ENCODE results near the gene ABLIM3.
"Not testable (repeated sequence)": the region's sequence is repeated elsewhere in the genome, so short reads cannot be mapped to it uniquely, and the experiment has no call there.

Gene ABLIM3

DNA sequence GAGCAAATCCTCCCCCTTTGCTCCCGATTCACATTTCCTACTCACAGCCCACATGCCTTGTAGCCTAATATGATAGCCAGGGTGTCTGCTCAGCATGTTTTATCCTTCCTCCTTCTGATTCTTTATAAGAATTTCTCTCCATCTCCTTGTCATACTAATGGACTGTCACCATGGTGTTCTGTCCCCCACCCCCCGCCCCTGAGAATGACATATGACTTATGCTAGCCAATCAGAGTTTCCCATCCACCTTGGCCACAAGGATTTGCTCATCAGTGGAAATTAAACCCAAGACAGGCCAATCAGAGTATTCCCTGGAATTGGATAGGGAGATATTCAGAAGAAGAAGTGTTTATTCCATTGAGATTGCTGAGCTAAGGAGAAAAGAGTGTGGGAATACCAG lies 16.0 kb downstream of the ABLIM3 start:
- no peak for DNase-seq (ENCODE audit: low read depth in 2 of 2)

DNA sequence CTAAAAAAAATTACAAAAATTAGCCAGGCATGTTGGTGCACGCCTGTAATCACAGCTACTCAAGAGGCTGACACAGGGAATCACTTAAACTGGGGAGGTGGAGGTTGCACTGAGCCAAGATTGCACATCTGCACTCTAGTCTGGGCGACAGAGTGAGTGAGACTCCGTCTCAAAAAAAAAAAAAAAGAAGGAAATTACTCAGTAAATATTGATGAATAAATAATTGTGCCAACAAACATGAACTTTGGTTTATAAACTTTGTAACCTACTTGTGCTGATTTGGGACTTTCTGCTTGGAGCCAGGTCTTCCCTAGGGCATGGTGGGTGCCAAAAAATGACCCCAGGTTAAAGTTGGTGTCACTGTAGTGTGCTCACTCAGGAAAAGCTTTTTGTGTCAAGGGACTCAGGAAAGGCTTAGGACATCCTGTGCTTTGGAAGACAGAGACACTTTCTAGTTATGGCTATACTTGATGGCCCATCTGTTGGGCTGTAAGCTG lies 19.0 kb downstream of the ABLIM3 start:
- DNase-seq (ENCODE audit: low read depth in 2 of 2) = no peak

DNA sequence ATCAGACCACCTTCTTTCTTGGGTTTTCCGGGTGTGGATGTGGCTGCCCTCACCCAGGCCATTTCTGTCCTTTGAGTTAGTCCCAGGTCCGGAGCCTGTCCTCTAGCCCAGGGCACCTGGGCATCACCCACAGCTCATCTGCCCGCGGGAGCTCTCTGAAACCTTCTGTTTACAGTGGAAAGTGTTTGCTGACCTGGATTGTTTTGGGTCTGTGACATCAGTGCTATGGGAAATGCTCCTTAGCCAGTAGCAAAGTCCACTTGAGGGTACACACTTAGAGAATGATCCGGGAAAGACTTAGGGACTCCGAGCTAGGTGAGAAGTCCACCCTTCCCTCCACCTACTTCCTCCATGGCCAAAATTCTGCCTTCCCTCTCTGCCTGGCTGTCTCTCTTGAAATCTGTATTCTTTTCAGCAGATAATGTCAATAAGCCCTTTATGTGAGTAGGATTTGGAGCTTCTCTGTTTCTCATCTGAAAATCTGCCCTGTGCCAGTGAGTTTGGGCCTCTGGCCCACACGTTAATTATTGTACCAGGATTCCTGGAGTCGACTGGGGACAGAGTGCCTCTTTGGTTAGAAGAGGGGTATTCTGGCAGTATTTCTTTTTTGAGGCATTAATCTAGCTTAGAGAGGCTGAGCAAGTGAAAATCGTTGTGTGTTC lies 19.9 kb downstream of the ABLIM3 start:
- DNase-seq (ENCODE audit: low read depth in 2 of 2) = no peak

DNA sequence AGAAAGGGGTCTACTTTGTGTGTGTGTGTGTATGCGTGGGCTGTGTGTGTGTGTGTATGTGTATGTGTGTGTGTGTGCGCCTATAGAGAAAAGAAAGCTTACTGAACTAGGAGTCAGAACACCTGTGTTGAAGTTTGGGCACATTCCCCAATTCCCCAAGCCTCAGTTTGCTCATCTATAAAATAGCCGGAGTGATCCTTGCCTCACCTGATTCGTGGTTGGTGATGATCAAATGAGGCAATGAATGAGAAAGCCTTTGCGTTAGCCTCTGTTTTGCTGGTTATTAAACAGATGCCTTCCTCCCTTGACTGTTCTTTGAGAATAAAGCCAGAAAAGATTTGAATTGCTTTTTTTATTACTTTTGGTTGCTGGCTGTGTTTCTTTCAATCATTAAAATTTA lies 20.6 kb downstream of the ABLIM3 start:
- no peak for DNase-seq (ENCODE audit: low read depth in 2 of 2)

DNA sequence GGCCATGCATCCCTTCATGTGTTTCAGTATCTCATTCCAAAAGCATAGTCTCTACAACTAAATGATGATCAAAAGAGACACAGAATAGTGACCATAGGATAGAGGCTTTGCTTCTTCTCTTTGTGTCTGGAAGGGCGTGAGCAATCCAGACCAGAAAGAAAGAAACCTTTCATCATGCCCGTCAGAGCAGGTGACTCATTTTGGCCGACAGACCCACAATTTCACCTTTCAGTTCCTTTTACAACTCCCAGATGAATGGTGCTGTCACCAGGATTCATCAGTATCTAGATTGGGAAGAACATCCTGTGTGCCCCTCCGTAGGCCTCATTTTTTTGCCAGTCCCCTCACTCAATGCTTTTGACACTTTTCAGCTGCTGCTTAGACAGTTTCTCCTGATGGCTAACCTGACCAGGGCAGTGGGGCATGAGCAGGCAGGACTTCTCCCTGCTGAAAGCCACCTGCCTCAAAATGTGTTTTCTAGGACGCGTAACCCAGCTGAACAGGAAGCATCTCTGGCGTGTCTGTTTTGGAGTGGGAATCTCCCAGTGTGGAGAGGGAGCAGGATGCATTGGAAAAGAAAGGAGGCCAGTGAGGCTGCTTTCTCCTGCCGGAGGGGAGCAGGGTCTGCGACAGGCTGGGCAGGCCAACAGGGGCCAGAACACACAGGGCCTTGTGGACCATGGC lies 21.2 kb downstream of the ABLIM3 start:
- no peak for DNase-seq (ENCODE audit: low read depth in 2 of 2)

DNA sequence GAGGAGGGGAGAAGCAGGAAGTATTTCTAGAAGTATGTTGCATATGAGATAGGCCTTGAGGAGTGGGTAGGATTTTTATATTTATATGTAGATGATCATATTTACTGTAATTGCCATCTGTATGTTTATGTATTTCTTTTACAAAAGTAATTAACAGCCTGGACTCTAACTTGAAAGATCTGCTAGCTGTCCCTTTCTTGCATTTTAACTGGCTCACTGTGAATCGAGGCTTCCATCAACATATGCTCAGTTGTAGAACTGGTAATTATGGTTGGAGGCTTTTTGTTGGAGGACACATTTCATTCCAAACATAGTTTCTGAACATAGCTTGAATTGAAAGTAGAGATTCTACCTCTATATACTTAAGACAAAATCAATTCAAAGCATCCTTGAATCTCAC lies 23.4 kb downstream of the ABLIM3 start:
- DNase-seq (ENCODE audit: low read depth in 2 of 2) = no peak

DNA sequence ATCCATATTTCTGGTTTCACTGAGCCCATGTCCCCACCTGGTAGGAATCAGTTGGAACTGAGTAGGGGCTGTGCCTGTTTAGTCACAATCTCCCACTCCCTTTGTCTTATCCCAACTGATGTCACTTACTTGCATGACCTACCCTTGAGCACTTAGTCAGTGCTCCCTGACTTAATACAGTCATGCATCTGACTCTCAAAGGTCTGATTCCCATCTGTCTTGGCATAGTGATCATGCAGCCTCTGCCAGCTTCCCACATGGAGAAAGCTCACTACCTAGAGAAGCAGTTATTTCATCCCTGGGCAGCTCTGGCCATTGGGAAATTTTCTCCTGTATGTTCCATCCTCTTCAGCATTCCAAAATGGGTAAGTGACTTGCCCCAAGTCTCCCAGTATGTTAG lies 24.8 kb downstream of the ABLIM3 start:
- no peak for DNase-seq (ENCODE audit: low read depth in 2 of 2)

DNA sequence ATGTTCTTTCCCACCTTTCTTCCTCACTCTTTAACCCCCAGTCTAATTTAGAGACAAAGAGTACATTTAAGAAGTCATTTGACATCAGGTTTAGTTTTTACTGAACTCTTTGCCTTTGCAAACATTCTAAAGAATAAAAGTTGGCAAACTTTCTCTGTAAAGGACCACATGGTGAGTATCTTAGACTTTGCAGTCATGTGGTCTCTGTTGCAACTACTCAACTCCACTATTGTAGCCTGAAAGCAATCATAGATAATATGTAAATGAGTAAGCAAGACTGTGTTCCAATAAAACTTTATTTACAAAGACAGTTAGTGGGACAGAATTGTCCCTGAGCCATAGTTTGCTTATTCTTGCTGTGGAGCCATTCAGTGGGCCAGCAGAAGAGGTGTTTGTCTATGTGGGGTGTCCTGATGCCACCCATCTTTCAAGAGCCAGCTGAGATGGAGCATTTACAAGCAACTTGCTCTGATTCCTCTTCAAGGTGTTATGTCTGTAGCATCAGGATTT lies 25.4 kb downstream of the ABLIM3 start:
- no peak for DNase-seq (ENCODE audit: low read depth in 2 of 2)

DNA sequence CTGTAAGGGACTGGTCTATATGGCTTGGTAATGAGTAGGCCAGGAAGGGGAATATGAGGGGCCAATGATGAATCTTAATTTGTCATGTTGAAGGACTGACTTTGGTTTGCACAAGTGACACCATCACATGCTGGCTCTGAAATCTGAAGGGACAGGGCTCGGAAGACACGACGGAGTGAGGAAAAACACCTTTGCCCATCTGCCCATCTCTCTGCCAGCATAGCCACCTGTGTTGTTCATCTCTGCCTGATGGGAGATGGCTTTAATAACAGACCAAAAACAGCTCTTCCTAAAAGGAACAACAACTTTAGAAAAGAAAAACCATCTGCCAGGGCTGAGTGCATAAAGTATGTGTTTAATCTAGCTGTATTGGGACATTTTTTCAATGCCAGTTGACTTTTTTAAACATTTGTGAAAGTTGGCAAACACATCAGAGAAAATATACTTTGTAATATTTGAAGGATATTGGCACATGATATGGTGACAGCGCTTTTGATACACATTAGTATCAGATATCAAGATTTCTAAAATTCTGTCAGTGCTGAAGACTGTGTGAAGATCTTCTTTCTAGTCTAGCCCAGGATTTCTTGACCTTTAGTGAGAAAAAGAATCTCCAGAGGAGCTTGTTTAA lies 27.1 kb downstream of the ABLIM3 start:
- DNase-seq (ENCODE audit: low read depth in 2 of 2) = no peak

DNA sequence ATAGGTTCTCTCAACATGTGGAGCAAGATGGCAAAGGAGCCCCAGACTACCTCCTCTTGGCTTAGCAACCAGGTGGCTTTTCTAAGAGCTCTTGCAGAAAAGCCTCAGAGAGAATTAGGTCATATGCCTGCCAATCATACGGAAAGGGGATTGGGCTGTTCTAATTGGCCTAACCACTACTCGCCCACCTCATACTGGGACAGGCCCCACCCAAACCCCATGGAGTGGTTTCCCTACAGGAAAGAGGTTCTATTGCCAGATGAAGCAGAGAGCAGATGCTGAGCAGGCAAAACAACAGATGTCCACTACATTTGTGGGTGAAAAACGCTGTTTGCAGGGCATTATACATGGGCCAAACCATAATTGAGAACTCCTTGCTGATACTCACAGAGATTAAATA lies 29.0 kb downstream of the ABLIM3 start:
- DNase-seq (ENCODE audit: low read depth in 2 of 2) = no peak

DNA sequence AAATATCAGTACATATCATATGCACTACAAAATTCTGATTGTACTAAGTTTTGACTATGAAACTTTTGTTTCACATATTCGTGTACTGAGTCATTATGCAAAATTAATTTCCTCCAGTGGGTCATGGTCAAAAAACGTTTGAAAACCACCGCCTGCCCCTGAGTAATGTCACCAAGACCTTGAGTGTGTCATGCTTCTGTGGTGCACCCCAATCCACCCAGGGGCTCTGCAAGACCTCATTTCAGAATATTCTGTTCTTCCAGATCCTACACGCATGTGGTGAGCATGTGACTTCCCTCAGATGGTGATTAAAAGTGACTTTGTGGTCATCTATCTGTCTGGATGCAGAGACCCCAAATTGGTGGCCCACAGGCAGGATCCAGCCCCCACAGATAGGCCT lies 31.0 kb downstream of the ABLIM3 start:
- DNase-seq (ENCODE audit: low read depth in 2 of 2) = no peak

DNA sequence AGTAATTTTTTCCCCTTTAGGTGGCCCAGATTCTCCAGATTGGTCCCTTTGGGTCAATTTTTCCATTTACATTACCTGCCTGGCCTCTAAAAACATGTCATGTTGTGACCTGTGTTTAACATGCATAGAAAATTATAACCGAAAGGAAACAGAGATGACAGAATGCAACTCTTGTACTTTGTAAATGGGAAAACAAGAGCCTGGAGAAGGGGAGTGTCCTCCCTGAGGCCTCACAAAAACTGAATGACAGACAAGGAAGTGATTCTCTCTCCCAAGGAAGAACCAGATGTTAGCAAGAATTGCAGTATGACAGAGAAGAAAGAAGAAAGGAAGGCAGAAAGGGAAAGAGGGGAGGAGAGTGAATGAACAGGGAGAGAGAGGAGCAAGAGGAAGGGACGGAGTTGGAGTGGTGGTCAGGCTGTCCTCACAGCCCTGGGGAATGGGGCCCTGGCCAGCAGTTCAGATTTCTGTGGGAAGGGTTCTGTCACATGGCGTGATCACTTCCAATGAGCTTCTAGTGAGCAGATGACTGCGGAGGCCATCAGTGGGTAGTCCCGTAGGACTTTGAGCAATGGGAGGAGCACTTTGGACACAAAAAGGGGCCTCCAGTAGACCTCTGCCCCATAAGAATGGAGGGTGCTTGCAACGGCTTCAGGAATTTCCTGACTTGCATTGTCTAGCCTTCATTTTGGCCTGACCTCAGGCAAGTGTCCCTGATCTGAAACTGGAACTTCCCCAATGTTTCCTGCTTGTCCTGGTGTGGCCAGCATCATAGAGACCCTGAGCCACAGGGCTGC lies 31.6 kb downstream of the ABLIM3 start:
- no peak for DNase-seq (ENCODE audit: low read depth in 2 of 2)

DNA sequence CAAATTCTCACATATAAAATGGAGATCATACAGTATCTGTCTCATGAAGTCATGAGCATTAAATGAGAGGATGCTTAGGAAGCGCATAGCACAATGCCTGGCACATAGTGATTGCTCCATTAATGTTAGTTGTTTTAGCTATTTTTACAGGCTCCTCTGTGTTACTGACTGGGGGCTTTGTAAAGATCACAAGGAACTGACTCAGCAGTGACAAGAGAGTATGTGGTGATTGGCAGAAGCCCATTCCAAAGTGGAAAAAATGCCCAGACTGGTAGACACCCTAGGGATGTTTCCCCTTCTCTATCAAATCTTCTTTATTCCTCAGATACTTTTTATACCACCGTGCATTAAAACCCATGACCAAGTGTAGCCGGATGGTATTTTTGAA lies 33.5 kb downstream of the ABLIM3 start:
- no peak for DNase-seq (ENCODE audit: low read depth in 2 of 2)

DNA sequence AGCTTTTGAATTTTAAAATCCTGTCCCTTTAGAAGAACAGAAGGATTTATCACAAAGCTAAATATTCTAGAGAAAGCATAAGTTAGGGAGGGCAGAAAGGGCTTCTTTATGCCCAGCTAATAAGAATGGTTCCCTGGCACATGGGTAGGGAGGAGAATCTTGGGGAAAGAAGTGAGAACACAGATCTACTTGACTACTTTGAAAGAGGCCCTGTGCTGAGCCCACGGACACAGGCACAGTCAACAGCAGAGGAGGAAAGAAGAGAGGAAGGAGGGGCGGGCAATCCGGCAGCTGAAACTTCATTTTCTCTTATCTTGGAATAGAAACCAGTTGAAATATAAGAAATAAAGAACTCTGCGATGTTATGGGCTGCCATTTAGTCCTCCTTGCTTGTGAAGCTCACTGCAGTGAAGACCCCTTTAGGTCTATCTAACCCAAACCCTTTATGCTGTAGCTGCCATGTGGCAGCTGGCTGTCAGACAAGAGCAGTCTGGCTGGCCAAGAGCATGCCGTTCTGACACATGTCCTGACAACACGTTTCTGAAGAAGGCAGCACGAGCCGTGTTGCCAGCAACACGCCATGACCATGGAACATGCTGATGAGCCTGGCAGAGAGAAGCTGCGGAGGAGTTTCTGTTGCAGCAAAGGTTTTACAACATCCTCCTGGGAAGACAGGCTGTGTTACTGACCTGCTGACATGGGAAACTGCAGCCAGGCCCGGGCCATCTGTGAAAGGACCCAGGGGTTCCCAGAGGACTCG lies 34.2 kb downstream of the ABLIM3 start:
- DNase-seq (ENCODE audit: low read depth in 2 of 2) = no peak

DNA sequence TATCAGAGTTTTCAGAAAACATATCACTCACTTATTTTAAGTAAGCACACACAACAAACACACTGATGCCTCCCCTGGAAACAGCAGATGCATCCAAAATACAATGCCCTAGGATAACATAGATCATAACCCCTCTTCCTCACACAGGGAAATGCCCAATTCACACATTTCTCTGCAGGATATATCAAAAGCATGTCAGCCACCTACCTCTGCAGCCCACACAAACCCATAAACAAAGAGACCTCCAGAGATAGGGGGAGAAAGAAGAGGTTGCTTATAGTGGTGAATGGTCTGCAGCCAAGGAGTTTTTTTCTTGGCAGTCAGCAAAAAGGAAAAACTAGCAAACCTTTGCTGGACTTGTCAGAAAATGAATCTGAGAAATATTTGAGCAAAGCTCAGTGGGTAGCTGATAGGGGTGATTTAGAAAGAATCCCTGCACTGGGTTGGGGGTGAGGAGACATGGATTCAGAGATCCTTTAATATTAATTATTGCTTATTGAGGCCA lies 36.1 kb downstream of the ABLIM3 start:
- DNase-seq (ENCODE audit: low read depth in 2 of 2) = no peak

DNA sequence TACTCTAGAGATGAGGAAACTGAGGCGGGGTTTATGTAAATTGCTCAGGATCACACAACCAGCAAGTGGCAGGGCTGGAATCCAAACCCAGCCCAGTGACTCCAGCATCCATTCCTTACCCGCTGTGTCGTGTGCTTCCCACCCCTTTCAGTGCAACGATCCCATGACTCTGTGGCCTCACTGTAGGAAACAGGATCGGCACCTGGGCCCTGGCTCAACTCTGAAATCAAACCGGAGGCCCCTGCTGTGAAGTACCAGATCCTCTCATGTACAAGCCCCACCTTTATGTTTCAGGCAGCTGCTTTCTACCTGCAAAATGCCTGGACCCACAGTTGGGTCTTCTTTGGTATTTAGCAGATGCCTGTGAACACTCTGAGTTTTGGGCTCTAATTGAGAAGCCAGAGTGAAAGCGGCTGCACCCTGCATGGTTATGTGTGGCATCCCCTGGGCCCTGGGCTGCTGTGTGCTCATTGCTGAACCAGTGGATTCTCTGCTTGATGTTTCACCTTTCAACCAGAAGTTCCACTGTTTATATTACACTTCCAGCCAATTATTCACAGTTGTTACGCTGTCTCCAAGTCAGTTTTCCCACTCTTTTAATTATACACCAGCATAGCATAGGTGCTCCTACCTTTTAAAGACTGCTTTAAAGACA lies 36.7 kb downstream of the ABLIM3 start:
- DNase-seq (ENCODE audit: low read depth in 2 of 2) = no peak

DNA sequence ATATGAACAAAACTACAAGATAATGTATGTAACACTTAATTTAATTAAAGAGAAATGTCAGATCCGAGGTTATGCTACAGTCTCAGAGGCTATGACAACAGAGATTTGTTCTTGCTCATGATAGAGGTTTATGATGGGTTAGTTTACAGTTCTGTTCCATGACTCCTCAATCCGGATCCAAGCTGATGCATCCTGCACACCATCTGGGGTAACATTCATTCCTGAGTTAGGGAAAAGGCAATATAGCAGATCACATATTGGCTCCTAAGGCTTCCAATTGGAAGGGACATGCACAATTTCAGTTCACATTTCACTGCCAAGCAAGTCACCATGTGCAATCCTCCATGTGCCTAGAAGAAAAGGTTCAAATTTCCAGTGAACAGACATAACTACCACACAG lies 40.4 kb downstream of the ABLIM3 start:
- DNase-seq (ENCODE audit: low read depth in 2 of 2) = no peak

DNA sequence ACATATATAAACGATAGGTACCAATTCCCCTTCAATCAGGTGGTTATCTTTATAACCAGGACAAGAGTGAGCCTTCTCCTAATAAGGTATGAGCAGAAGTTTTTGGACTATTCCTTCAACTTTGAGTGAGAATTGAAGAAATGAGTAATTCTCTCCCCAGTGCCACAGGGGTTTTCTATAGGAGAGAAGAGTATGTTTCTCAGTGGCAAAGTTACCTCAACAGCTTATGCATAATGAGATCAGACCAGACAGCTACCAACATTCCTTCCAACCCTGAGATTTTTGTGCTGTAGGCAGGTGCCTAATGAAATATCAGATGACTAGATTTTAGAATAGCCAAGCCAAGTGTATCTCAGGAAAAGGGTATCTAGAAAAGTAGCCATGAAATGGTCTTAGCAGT lies 40.9 kb downstream of the ABLIM3 start:
- no peak for DNase-seq (ENCODE audit: low read depth in 2 of 2)

DNA sequence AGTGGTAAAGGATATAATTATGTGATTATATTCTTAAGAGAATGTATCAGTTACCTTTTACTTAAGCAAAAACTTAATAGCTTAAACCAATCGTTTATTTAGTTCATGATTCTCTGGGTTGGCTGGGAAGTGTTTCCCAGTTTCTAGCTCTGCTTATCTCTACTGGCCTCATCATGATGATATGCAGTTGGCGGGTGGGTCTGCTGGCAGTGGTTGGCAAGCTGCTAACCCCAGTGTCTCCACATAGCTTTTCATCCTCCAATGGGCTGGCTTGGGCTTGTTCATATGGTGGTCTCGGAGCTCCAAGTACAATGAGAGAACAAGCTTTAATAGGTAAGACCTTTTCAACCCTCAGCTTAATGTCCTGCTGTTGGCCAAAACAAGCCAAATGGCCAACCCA lies 43.8 kb downstream of the ABLIM3 start:
- no peak for DNase-seq (ENCODE audit: low read depth in 2 of 2)

DNA sequence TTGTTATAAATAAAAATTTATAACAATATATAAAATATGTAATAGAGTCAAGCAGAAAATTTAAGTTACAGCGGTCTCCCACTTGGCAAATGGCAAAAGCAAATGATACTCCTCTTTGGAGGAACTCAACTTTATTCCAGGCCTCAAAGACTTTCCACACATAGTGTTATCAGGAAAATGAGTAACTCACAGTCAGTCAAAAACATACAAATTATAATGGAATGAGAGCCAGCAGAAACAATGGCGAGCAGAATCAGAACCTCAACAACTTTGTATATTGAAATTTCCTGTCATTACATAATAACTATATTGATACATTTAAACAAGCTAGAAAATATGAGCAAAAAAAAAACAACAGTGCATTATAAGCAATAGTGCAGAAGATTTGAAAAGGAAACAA lies 45.2 kb downstream of the ABLIM3 start:
- no peak for DNase-seq (ENCODE audit: low read depth in 2 of 2)

DNA sequence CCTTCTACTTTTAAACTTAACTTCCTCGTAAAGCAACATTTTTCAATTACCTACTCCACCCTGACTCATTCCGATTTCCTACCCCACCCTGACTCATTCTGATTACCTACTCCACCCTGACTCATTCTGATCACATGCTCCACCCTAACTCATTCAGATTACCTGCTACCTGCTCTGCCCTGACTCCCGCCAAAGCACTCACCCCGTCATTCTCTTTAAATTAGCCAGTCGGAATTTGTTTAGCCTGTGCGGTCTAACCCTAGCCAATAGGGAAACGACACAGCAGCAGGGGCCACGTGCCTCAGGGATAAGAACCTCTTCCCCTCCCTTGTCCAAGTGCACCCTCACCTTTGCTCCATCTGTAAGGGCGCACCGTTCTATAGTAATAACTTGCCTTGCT lies 46.3 kb downstream of the ABLIM3 start:
- DNase-seq (ENCODE audit: low read depth in 2 of 2) = not testable (repeated sequence)

Data from activated CD4-positive, alpha-beta T cell treated with anti-CD3 and anti-CD28 coated beads for 24 hours (primary cell).